GM18511 (cell line): ENCODE data around the gene SPOCD1.

Experiments used
- ATAC-seq: cut with Tn5 transposase; IDR thresholded peaks from one replicate; pipeline ENCODE4 v1.9.1; 2021; ENCODE audit warnings: mild to moderate bottlenecking, moderate library complexity; ENCODE audit not compliant: unreplicated experiment

Gene SPOCD1

GRCh38 chr1:31774495-31774894, 41.3 kb downstream of the SPOCD1 start:
- ATAC-seq: no peak

DNA sequence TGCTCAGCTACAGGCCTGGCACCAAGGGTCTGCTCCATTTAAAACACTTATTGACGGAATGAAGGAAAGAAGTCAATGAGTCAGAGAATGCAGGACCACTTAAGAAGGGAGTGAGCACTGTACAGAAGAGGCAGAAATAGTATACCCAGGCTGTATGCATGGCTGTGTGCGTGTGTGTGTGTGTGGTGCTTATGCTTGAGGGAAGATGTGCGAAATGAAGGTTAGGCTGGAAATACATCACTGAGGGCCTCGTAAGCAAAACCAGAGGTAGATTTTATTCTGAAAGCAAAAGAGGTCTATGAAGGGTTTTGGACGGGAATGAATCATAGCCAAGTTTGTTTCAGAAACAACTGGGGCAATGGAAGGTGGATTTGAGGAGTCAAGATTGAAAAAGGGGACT, 42.0 kb downstream of the SPOCD1 start:
- no peak for ATAC-seq

- no peak for ATAC-seq
Observed at GRCh38 chr1:31772669-31773248, 43.1 kb downstream of the SPOCD1 start.

DNA sequence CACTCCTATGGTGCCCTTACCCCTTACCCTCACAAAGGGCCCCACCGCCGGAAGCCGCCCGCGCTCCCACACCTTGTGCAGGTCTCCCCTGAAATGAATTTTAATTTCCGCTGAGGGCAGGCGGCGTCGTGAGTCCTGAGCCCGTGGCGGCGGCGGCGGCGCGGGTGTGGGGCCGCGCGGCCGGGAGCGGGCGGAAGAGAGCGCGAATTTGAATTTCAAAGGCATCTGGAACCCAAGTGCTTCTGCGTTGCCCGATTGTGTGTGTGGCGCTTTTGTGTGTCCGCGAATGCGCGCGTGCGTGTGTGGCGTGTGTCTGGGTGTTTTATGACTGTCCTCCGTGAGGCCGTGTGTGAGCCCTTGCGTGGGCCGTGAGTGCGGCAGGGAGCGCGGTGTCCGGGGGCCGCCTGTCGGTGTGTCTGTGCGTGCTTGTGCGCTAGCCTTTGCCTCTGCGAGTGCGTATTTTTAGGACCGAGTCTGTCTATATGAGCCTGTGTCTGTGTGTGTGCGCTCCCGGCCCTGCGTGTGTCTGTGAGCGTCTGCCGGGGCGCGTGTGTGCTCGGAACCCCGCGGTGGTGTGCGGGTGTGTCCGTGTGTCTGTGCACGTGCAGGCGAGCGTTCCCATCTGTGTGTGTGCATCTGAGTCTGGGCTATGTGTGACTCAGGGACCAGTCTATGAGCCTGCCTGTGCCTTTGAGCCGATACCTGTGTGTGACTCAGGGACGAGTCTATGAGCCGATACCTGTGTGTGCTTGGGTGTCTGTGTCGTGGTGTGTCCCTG, 43.7 kb downstream of the SPOCD1 start:
- no peak for ATAC-seq

DNA sequence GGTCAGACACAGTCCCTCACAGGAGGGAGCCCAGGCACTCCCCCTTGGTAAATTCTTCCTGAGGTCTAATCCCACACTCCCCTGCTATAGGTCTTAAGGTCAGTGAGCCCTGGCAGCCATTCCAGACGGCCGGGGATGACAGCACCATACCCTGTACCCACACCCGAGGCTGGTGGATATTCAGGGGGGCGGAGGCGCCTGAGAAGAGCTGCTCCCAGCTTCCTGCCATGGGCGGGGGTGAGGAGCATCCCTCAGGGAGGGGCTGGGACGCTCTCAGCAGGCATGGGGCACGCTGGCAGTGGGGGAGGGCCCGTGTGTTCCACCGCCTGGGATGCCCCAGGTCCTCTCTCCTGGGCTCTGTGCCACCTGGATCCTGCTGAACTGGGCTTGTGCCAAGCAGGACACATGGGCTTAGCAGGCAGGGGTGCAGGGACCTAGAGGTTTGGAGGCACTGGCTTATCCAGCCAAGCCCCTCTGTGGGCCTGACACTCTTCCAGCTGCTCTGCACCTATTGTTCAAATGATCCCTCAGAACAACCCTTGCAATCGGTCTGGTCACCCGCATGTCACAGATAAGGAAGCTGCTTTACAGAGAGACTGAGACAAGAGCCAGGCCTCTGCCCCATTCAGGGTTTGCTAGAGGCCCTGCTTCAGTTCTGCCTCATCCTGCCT, 46.0 kb downstream of the SPOCD1 start:
- no peak for ATAC-seq

DNA sequence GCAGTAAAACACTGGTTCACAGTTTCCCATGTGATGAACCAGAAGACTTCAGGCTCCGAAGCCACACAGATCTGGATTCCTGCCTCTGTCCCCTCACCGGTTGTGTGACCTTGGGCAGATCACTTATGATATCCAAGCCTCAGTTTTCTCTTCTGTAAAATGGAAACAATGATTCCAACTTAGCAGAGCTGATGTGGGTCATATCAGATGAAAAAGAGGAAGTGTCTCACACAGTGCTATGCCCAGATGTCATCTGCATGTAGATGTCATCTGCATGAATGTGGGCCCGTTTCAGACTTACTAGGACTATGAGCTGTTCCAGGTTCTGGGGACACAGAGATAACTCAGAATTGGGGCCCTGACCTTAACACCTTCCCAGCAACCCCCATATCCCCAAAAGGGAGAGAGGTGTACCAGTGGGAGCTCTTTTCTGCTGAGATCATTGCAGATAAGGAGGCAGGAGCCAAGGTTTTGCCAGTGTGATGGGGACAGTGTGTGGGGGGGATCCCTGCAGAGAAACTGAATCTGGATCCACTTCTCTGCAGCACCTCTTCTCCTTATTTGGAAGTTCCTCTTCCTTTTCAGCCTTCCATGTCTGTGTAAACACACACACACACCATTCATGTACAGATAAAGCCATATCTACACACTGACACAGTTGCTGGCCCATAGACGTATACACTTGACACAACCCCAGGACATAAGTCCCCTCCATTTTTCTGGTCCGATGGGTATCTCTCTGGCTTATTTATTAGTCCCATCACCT, 46.7 kb downstream of the SPOCD1 start:
- ATAC-seq: no peak

- ATAC-seq: no peak
Observed at GRCh38 chr1:31768407-31768907, 47.4 kb downstream of the SPOCD1 start.

GRCh38 chr1:31767225-31767624, 48.6 kb downstream of the SPOCD1 start:
- no peak for ATAC-seq

DNA sequence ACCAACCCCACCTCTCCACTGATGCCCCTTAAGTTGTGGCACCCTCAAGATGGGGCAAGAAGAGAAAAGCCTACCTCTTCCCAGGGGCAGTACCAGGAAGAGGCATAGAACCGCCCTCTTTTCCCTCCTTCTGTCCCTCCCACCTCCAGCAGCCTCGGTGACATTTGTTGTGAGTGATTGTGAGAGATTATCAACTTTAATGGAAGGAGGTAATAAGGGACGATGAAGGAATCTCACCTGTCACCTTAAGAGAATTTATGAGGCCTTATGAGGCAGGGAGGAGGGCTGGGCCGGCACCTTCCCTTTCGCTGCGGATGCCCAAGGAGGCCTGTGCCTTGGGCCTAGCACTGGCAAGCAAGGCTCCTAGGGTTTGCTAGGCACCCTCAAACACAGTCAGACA, 50.3 kb downstream of the SPOCD1 start:
- ATAC-seq: no peak

DNA sequence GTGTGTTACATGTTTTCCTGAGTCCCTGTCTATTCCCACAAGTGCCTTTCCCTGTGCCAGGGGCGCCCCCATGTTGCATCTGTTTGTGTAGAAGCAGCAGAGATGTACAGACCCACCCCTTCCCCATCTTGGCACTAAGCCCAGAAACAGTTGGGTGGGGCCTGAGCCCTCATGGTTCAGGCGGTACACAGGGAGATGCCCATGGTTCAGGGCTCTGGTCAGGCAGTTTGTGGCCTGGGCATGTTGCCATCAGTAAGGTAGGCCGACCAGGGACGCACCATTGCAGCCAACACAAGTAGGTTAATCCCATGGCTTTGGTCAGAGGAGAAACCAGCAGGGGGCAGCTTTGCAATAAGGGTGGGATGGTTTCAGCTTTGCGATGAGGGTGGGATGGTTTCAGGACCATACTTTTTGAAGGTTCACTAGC, 50.8 kb downstream of the SPOCD1 start:
- ATAC-seq: no peak

DNA sequence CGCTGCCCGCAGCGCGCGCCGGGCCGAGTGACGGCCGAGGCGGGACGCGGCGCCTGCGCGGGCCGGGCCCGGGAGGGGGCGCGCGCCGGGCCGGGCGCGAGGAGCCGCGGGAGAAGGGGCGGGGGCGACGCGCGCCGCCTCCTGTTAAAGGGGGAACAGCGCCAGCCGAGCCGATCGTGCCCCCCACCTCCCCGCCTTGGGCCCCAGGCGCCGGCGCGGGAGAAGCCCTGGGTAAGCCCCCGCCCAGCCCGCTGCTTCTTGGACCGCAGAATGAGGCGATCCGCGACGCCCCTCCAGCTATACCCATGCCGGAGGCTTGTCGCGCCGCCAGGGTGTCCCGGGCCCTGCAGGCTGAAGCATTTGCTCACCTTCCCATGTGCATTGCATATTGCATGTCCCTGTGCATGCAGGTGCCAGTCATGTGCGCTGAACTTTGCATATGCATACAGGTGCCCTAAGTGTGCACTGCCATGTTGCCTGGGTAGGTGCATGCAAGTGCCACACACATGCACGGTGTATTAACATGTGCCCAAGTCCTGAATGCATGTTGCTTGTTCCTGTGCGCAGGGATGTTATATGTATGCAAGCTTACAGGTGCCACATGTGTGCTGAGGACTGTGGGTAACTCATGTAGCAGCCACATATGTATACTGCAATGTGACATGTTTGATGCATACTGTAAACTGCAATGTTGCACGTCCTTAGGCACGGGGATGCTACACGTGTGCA, 51.3 kb downstream of the SPOCD1 start, which contains the start of gene ADGRB2:
Gene ADGRB2 (minus strand): TSS at position 29 of the 729 bp plus-strand sequence. CDS start 7,119 bp downstream, outside the sequence.
- no peak for ATAC-seq

DNA sequence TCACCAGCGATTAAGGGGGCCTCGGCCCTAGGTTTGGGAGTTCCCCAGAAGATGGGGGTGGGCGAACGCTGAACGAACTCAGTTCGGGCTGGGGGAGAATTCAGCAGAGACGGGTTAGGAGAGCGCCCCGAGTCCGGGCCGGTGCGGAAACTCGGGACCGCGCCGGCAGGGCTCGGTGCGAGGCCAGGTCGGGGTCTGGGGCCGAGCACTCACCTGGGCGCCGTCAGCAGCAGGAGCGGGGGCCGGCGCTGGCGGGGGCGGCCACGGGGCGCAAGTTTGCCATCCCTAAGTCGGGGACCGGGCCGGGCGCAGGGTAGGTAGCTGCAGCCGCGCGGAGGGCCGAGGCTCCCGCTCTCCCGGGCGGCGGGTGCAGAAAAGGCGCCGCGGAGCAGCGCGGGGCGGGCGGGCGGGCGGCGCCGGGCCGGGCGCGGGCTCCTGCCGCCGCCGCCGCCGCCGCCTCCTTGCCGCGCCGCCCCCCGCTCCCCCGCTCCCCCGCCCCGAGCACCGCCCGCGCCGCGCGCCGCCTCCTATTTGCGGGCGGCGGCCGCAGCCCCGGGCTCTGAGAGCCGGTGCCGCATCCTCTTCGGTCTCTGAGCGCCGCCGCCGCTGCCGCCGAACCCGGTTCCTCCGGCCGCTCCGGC, 52.0 kb downstream of the SPOCD1 start:
- no peak for ATAC-seq

DNA sequence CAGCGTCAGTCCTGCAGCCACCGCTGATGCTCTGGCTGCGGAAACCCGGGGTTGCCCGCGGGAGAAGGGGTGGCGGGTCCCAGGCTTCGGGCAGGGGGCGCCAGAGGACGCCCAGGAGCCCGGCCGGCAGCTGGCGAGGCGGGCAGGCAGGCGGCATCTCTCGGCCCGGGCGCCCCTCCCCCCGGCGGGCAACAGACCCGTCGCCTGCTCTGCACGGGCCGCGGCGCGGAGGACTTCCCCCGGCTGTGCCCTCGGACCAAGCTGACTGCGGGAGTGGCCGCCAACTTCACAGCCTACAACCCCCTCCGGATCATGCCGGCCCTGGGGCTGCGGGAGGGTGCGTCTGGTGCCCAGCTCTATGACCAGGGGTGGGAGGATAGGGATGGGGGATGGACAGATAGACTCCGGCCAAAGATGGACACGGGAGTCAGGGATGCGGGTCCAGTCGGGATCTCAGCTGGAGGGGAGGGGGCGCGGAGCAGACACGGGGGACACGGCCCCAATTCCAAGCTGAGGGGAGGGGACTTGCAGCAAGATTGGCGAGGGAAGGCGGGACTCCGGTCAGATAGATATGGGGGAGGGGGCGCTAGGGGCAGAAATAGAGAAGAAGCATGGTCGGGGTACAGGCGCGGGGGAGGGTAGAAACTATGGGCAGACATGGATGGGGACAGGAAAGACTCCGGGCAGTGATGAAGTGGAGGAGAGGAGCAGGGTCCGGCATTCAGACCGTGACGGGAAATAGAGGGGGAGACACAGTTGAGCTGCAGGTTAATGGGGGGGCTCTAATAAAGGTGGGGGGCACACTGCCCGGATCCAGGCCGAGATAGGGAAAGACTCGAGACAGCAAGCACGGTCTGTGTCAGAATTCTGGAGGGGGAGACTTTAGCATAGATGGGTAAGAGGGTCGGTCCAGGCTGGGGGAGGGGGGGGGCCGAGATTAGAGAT, 52.8 kb downstream of the SPOCD1 start:
- no peak for ATAC-seq

DNA sequence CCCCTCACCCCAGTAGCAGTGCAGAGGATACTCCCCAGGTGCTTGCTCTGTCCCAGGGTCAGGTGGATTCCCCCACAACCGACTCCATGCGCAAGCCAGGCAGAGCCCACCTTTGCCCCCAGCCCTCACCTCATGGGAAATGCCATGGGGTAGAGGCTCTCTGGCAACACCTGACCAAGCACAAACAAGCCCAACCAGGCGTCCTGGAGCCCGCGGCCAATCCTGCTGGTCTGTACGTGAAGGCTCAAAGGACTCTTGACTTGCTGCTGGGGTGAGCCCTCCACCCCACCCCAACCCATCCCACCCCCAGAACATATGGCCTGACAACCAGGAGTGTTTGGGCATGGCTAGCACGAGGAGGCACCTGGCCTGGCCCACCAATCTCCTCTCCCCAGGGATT, 53.5 kb downstream of the SPOCD1 start:
- ATAC-seq: no peak

DNA sequence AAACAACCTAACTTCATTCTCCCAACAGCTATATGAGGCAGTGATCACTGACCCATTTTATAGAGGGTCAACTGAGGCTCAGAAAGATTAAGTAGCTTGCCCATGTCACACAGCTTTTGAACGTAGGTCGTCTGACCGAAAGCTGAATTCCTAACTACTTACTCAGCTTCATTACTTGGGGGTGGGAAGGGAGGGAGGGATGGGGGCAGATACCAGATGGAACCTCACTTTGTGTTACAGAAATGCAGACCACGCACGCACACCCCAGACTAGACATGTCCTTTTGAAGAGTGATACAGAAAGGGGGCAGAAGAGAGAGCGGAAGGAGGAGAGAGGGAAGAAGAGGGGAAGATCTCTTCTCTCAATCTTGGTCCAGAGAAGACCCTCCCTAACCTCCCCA, 53.9 kb downstream of the SPOCD1 start:
- ATAC-seq: no peak

- ATAC-seq: no peak
Observed at GRCh38 chr1:31760471-31761470, 55.1 kb downstream of the SPOCD1 start.

DNA sequence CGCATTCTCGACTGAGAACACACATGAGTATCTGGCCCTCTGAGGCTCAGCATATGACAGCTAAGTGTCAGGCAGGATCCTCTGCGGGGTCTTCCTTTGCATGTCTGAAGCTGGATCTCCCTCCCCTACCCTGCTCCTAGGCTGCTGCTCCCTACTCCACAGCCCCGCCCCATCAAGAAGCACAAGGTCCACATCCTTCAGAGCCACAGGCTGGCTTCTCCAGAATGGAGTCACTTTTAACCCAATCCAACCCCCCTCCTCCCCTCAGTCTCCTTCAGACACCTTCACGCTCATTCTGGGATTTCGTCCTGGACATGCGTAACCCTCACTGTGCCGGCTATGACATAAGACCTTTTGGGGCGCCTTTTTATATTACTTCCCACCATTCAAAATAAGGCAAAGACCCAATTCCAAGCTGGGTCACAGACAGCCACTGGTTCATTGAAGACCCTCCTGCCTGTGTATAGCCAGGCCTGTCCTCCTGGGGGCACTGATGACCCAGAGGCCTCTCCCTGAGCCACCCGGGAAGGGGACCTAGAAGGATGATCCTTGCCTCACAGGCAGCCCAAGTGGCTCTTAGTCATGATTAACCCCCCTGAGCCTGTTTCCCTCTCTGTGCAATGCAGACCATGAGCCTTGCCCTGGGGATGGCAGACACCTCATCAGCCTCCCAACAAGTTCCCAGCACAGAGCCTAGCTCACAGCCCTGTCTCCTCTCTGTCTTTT, 56.4 kb downstream of the SPOCD1 start:
- no peak for ATAC-seq
